Mesendoderm (in vitro differentiated cells): ENCODE results near the gene PLA2G4A.
A peak's percentile ranks its signal among the peaks of the same experiment; 100 is the strongest.

Experiments
- DNase-seq: peaks from one replicate; pipeline ENCODE4 v3.0.0; 2013
- H2AK5ac ChIP-seq: 2 replicates; pipeline ENCODE4 v1.6.1; 2013; ENCODE audit warnings: low read length, inconsistent platforms
- H2BK120ac ChIP-seq: 2 replicates; pipeline ENCODE4 v1.6.1; 2013; ENCODE audit warnings: low read depth, mild to moderate bottlenecking, low read length, moderate library complexity, mixed read lengths
- H2BK15ac ChIP-seq: replicated peaks from 2 replicates; pipeline ENCODE4 v1.6.1; 2013; ENCODE audit warnings: low read depth, mild to moderate bottlenecking, moderate library complexity
- H2BK5ac ChIP-seq: 2 replicates; pipeline ENCODE4 v1.6.1; 2013; ENCODE audit warnings: low read length, inconsistent platforms
- H3K18ac ChIP-seq: 2 replicates; pipeline ENCODE4 v1.6.1; 2013; ENCODE audit warnings: mild to moderate bottlenecking, low read length, mixed read lengths
- H3K23ac ChIP-seq: one replicate; pipeline ENCODE4 v1.6.1; 2013; ENCODE audit warnings: low read length
- H3K27ac ChIP-seq: 2 replicates; pipeline ENCODE4 v1.5.1; 2013; ENCODE audit warnings: low read depth, mild to moderate bottlenecking, inconsistent platforms, low read length, moderate library complexity
- H3K27me3 ChIP-seq: 2 replicates; pipeline ENCODE4 v1.6.1; 2013; ENCODE audit warnings: low read length, control low read depth, mild to moderate bottlenecking, inconsistent platforms; ENCODE audit not compliant: insufficient read depth, poor library complexity
- H3K36me3 ChIP-seq: 2 replicates; pipeline ENCODE4 v1.6.1; 2013; ENCODE audit warnings: low read length, inconsistent platforms; ENCODE audit not compliant: control insufficient read depth, insufficient read depth
- H3K4ac ChIP-seq: one replicate; pipeline ENCODE4 v1.6.1; 2013; ENCODE audit warnings: low read depth, mild to moderate bottlenecking, low read length, moderate library complexity
- H3K4me1 ChIP-seq: 2 replicates; pipeline ENCODE4 v1.6.1; 2013; ENCODE audit warnings: low read depth, low read length, inconsistent platforms; ENCODE audit not compliant: control insufficient read depth
- H3K4me2 ChIP-seq: 2 replicates; pipeline ENCODE4 v1.6.1; 2013; ENCODE audit warnings: low read length
- H3K4me3 ChIP-seq: 2 replicates; pipeline ENCODE4 v1.5.1; 2013; ENCODE audit warnings: mild to moderate bottlenecking, low read length
- H3K56ac ChIP-seq: one replicate; pipeline ENCODE4 v1.6.1; 2013; ENCODE audit warnings: low read length
- H3K79me1 ChIP-seq: 2 replicates; pipeline ENCODE4 v1.6.1; 2013; ENCODE audit warnings: low read length, inconsistent platforms
- H3K79me2 ChIP-seq: 2 replicates; pipeline ENCODE4 v1.6.1; 2013; ENCODE audit warnings: mild to moderate bottlenecking, low read length; ENCODE audit not compliant: control insufficient read depth, insufficient read depth
- H3K9ac ChIP-seq: 2 replicates; pipeline ENCODE4 v1.6.1; 2013; ENCODE audit warnings: low read length, inconsistent platforms
- H4K5ac ChIP-seq: one replicate; pipeline ENCODE4 v1.6.1; 2013; ENCODE audit warnings: low read length
- H4K8ac ChIP-seq: one replicate; pipeline ENCODE4 v1.6.1; 2013; ENCODE audit warnings: low read depth, mild to moderate bottlenecking, control low read depth, low read length, moderate library complexity
- WGBS: extraction: QIAGEN DNeasy Blood & Tissue Kit; methylation state at CpG from one replicate; pipeline ENCODE4 v1.1.7; 2013; ENCODE audit warnings: low lambda C conversion rate, missing lambda C conversion rate; ENCODE audit not compliant: insufficient coverage; ENCODE audit errors: extremely low coverage; 5-methylcytosine and 5-hydroxymethylcytosine counted together

Gene PLA2G4A

DNA sequence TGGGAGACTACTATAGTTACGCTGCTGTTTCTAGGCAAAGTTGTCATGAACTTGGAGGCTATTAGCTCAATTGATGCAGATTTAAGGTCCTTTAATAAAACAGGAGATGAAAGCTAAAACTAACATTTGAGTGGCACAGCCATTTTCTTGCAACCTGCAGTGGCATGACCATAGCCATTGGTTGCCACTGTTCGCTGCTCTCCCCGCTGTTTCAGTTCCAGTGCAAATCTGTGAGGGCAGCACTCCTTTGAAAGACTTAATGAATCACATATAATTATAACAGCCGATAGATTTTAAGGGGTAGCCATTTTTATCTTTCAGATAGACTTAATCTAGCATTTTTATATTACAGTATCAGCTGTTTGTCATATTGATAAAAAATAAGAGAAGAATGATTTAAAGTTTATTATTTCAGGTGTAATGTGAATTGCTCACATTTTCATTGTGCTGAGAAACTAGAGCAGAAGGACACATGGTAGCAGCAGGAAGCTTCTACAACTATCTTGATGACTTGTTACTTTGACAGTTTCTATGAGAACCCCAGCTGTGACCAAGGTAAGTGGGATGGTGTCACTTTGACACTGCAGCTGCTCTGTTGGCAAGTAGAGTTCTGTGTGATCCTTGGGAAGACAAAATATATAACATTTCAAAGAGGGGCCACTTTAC lies 203.7 kb downstream of the PLA2G4A start:
- DNase-seq: peak; percentile 21
- no peaks in the 10 kb centered on the region for H3K27me3 ChIP-seq
- H3K36me3 ChIP-seq: no peaks in the 10 kb centered on the region
- H3K4me2 ChIP-seq: no peak overlapping the region
- no peak overlapping the region for H2BK5ac ChIP-seq
- H3K9ac ChIP-seq: no peak overlapping the region
- no peak overlapping the region for H2BK120ac ChIP-seq
- H2AK5ac ChIP-seq: no peak overlapping the region
- no CpG with 5 or more reads among the region's 4 CpGs for WGBS
- no peak overlapping the region for H3K18ac ChIP-seq
- H4K8ac ChIP-seq: no peak overlapping the region
- no peak overlapping the region for H2BK15ac ChIP-seq
- no peak overlapping the region for H3K4ac ChIP-seq
- no peaks in the 10 kb centered on the region for H3K79me1 ChIP-seq
- no peaks in the 10 kb centered on the region for H3K79me2 ChIP-seq
- no peak overlapping the region for H3K4me3 ChIP-seq
- no peak overlapping the region for H3K27ac ChIP-seq
- H3K4me1 ChIP-seq: no peaks in the 10 kb centered on the region
- H4K5ac ChIP-seq: no peak overlapping the region
- no peak overlapping the region for H3K56ac ChIP-seq
- no peak overlapping the region for H3K23ac ChIP-seq

DNA sequence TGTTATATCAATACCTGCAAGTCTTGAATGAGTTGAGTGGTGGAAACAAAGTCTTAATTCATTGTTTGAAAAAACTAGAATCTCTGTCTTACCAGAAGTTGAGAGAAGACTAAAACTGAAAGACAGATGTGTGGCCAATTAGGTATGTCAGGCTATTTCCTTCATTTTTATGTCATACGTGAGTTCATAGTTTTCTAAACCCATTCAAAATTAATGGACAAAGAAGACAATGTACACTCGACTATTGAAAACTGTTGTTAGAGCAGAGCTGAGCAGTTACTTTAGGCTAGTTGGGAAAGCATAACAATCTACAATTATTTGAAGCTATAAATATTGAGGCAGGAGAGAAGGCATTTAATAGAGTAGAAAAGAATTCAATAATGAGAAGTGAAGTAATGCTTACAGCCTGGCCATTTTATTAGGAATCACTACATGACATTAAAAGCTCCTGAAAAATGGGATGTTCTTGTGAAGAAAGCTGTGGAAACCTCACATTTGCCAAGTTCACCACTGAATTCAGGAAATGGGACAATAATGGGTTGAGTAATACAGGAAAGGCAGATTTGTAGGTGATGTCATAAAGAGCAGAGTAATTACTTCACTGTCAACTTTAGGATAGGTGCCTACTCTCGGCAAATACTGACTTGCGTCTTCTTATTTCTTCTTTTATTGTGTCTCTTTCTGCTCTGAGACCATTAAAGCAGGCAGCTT lies 204.4 kb downstream of the PLA2G4A start:
- H2BK120ac ChIP-seq: no peak overlapping the region
- no peaks in the 10 kb centered on the region for H3K79me2 ChIP-seq
- no peak overlapping the region for H3K4me2 ChIP-seq
- no peak overlapping the region for H3K9ac ChIP-seq
- no peak overlapping the region for H3K4me3 ChIP-seq
- H3K18ac ChIP-seq: no peak overlapping the region
- H3K56ac ChIP-seq: no peak overlapping the region
- no peaks in the 10 kb centered on the region for H3K79me1 ChIP-seq
- no CpG with 5 or more reads among the region's 4 CpGs for WGBS
- no peak overlapping the region for H2BK5ac ChIP-seq
- H4K5ac ChIP-seq: no peak overlapping the region
- H2BK15ac ChIP-seq: no peak overlapping the region
- H3K4me1 ChIP-seq: no peaks in the 10 kb centered on the region
- no peak for DNase-seq
- no peak overlapping the region for H4K8ac ChIP-seq
- H3K27me3 ChIP-seq: no peaks in the 10 kb centered on the region
- no peaks in the 10 kb centered on the region for H3K36me3 ChIP-seq
- no peak overlapping the region for H2AK5ac ChIP-seq
- no peak overlapping the region for H3K23ac ChIP-seq
- H3K4ac ChIP-seq: no peak overlapping the region
- no peak overlapping the region for H3K27ac ChIP-seq

DNA sequence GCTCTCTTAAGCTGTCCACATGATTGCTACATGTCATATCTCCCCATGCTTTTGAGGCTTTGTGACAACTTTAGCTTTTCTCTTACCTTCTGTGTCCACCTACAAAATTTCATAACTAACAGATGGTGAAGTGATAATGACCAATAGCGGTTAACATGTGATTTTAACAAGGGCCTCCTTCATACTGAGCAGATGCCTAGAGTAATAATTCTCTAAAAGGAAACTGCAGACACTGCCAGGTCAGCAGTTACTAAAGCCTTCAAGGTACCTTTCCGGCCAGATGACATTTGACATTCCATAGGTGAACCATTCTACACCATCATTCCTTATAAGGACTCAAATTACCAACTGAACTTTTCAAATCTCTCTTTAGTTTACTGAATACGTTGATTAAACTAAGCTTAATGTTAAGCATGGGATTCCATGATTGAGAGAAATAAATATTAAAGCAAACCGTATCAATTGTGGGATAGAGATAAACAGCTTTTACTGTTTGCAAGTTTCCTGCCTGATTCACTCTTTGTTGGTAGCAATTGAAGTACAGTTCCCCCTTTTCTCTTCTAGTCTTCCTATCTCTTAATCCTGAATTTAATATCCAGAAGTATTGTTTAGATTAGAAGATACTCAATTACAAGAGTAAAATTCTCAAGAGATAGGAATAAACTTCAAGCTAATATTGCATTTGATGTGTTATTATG lies 205.1 kb downstream of the PLA2G4A start:
- H3K9ac ChIP-seq: no peak overlapping the region

DNA sequence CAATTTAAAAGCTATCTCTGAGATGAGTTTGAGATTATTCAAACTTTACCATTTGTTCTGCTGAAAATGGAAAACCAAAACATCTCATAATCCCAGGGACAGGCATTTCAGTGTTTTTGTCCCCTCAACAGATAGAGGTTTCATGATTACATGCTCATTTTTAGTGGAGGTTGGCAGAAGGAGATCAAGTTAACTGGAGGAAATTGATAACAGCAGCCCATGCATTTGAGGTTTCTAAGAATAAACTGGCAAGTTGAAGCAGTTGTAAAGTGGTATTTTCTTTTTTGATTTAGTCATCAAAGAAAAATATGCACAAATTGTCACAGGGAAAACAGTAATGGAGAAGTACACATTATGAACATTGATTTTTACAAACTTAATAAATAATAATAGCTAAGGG lies 205.8 kb downstream of the PLA2G4A start:
- Histone ChIP-seq H3K4ac (no peak overlapping the region), H3K23ac (no peak overlapping the region), H4K5ac (no peak overlapping the region), H4K8ac (no peak overlapping the region), H3K4me3 (no peak overlapping the region), H2BK5ac (no peak overlapping the region), H3K56ac (no peak overlapping the region), H3K79me1 (no peaks in the 10 kb centered on the region), H3K9ac (no peak overlapping the region), H3K18ac (no peak overlapping the region), H3K4me2 (no peak overlapping the region), H3K4me1 (no peaks in the 10 kb centered on the region), H2AK5ac (no peak overlapping the region), H3K36me3 (no peaks in the 10 kb centered on the region), H2BK15ac (no peak overlapping the region), H3K27me3 (no peaks in the 10 kb centered on the region), H3K27ac (no peak overlapping the region), H3K79me2 (no peaks in the 10 kb centered on the region), H2BK120ac (no peak overlapping the region)
- DNase-seq: no peak

More for the DNA sequence above, 205.1 kb downstream of the PLA2G4A start:
- Histone ChIP-seq H4K8ac (no peak overlapping the region), H3K18ac (no peak overlapping the region), H3K79me2 (no peaks in the 10 kb centered on the region), H3K79me1 (no peaks in the 10 kb centered on the region), H2BK5ac (no peak overlapping the region), H3K4ac (no peak overlapping the region), H3K36me3 (no peaks in the 10 kb centered on the region), H3K4me2 (no peak overlapping the region), H3K27ac (no peak overlapping the region), H2BK120ac (no peak overlapping the region), H3K27me3 (no peaks in the 10 kb centered on the region), H3K4me1 (no peaks in the 10 kb centered on the region), H2AK5ac (no peak overlapping the region), H3K4me3 (no peak overlapping the region), H3K23ac (no peak overlapping the region), H4K5ac (no peak overlapping the region), H3K56ac (no peak overlapping the region), H2BK15ac (no peak overlapping the region)
- DNase-seq: no peak
- WGBS: no CpG with 5 or more reads among the region's 4 CpGs

DNA sequence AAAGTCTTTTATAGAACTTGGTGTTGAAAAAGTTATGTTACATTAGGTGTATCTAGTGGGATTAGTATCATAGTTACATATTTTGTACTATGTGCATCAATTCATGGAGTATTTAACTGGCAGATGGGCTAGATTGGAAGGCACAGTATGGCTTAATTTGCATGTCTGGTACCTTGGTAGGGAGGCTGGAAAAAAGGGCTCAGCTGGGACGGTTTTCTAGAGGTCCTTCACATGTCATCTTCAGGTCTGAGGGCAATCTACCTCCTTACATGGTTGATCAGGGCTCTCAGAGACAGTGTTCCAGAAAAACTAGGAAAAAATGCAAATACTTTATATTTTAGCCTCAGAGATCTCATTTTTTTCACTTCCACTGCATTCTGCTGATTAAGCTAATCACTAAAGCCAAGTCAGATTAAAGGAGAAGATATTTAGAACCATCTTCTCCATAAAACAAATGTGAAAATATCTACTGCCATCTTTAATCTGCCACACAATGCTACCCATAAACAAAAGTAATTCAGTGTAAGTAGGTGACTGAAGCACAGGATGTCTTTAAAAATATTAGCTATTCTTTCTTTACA lies 209.3 kb downstream of the PLA2G4A start:
- no CpG with 5 or more reads among the region's 1 CpG for WGBS
- no peaks in the 10 kb centered on the region for H3K4me1 ChIP-seq
- H3K4me3 ChIP-seq: no peak overlapping the region
- no peaks in the 10 kb centered on the region for H3K79me2 ChIP-seq
- H2AK5ac ChIP-seq: no peak overlapping the region
- H3K56ac ChIP-seq: no peak overlapping the region
- H3K23ac ChIP-seq: no peak overlapping the region
- no peak overlapping the region for H2BK5ac ChIP-seq
- no peak overlapping the region for H3K4me2 ChIP-seq
- no peak for DNase-seq
- no peak overlapping the region for H3K18ac ChIP-seq
- no peaks in the 10 kb centered on the region for H3K27me3 ChIP-seq
- H3K27ac ChIP-seq: no peak overlapping the region
- H2BK120ac ChIP-seq: no peak overlapping the region
- no peak overlapping the region for H3K9ac ChIP-seq
- H4K5ac ChIP-seq: no peak overlapping the region
- no peaks in the 10 kb centered on the region for H3K36me3 ChIP-seq
- H3K4ac ChIP-seq: no peak overlapping the region
- H3K79me1 ChIP-seq: no peaks in the 10 kb centered on the region
- H2BK15ac ChIP-seq: no peak overlapping the region
- H4K8ac ChIP-seq: no peak overlapping the region
